ENCODE measurements around the gene SPOCK2. TPM values are rescaled to one million over a fixed set of nuclear protein-coding genes. Genes with fewer than 3 reads are reported as not detected.

SPOCK2 gene
- total and polyA plus RNA-seq, 3 experiments from 2014 or later = 63.0 to 202 (median 69.2) TPM

DNA sequence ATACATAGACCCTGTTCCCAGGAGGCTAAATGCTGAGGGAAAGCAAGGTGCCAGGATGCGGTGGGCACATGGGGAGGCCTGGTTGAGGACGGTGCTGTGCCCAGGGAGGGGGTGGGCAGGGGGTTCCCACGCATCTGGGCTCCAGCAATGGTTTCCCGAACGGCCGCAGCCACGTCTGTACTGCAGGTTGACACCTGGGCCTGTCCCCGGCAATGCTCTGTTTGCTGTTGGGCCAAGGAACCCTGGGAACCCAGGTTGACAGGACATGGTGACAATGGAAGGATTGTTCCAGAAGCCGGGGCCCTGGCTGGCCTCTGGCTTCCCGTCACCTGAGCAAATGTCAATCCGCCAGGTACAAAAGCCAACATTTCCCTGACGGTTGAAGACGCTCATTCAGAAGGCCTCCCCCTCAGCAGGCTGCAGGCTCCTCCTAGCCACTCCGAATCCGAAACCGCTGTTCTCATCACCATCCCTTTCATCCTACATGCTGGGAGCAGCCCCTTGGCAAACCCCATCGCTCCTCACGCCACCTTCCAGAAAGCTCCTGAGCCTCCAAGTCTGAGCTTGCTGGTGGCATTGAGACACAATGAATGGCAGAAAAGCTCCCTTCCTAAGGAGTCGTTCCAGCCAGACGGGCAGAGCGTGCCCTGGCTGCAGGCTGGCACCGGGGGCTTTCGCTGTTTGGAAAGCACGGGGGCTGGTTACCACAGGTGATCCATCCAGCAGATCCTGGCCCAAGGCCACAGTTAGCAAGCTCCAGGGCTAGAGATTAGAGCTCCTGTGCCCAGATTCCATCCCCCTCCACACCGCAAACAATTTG lies 31.2 kb downstream of the SPOCK2 start:
- H3K4me1 Mint-ChIP-seq = peaks cover 19 to 38% (median 21%) of the 10 kb centered on the region in 3 donors
- CTCF ChIA-PET = interaction anchor here (1.0 to 3.7 kb wide), 3 partner anchors 9 to 280 kb away, joined by 3 to 37 read pairs (median 5); no protein-coding TSS in a partner anchor
- peak overlapping the region in 4 of 8 donors; percentile 26 to 85 (median 56) for H3K27ac Mint-ChIP-seq

DNA sequence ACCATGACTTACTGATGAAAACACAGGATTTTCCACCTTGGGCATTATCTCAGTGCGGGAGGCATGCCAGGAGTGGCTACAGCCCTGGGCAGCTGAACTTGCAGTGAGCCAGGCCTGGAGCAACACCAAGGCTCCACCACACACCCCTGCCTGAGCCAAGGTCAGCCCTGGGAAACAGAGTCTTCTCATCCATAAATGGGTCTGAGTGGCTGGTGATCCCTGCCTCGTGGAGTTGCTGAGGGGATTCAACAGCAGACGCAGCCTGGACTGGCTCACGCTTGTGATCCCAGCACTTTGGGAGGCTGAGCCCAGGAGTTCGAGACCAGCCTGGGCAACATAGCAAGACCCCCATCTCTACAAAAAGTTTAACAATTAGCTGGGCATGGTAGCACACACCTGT lies 32.2 kb downstream of the SPOCK2 start:
- Mint-ChIP-seq H3K4me1 (peaks cover 14 to 28% (median 21%) of the 10 kb centered on the region in 3 donors), H3K36me3 (peaks cover 0 to 7% (median 1%) of the 10 kb centered on the region in 3 donors), H3K27me3 (peaks cover 0 to 6% of the 10 kb centered on the region in 2 donors), H3K4me3 (no peak overlapping the region), H3K27ac (peak overlapping the region in 1 of 8 donors; percentile 66), H3K9me3 (peaks cover 0 to 2% (median 0%) of the 10 kb centered on the region in 5 donors)
- no peaks in the 10 kb centered on the region for H3K27me3 ChIP-seq (ENCODE audit: insufficient read depth, low read length, poor library complexity, severe bottlenecking)
- H3K36me3 ChIP-seq (ENCODE audit: insufficient read depth, low read length) = no peaks in the 10 kb centered on the region
- ChIA-PET CTCF (no interaction called here), POLR2A (interaction anchor here (0.9 kb wide), 1 partner anchor 14 kb away, joined by 3 read pairs; no protein-coding TSS in a partner anchor)
- H3K27ac ChIP-seq (ENCODE audit: low read depth, low read length) = no peak overlapping the region
- no peaks in the 10 kb centered on the region for H3K4me1 ChIP-seq (ENCODE audit: insufficient read depth, low read length)
- no peaks in the 10 kb centered on the region for H3K9me3 ChIP-seq (ENCODE audit: low read length)
- no peak for DNase-seq
- no peak overlapping the region for H3K4me3 ChIP-seq (ENCODE audit: low read length)

More for the DNA sequence above, 31.2 kb downstream of the SPOCK2 start:
- peak overlapping the region in 2 of 7 donors; percentile 6 to 68 for H3K4me3 Mint-ChIP-seq
- Histone ChIP-seq H3K27me3 (ENCODE audit: insufficient read depth, low read length, poor library complexity, severe bottlenecking) (no peaks in the 10 kb centered on the region), H3K27ac (ENCODE audit: low read depth, low read length) (no peak overlapping the region), H3K4me3 (ENCODE audit: low read length) (no peak overlapping the region), H3K4me1 (ENCODE audit: insufficient read depth, low read length) (no peaks in the 10 kb centered on the region), H3K9me3 (ENCODE audit: low read length) (no peaks in the 10 kb centered on the region), H3K36me3 (ENCODE audit: insufficient read depth, low read length) (peaks cover 4% of the 10 kb centered on the region)
- POLR2A ChIA-PET = interaction anchor here (0.9 to 1.0 kb wide), 2 partner anchors 13 to 31 kb away, joined by 3 to 4 read pairs; partner anchors contain the start of gene SPOCK2
- H3K27me3 Mint-ChIP-seq = peaks cover 0 to 8% of the 10 kb centered on the region in 2 donors
- H3K36me3 Mint-ChIP-seq = peaks cover 0 to 17% (median 1%) of the 10 kb centered on the region in 3 donors
- no peak for DNase-seq
- peaks cover 0 to 2% (median 0%) of the 10 kb centered on the region in 5 donors for H3K9me3 Mint-ChIP-seq

DNA sequence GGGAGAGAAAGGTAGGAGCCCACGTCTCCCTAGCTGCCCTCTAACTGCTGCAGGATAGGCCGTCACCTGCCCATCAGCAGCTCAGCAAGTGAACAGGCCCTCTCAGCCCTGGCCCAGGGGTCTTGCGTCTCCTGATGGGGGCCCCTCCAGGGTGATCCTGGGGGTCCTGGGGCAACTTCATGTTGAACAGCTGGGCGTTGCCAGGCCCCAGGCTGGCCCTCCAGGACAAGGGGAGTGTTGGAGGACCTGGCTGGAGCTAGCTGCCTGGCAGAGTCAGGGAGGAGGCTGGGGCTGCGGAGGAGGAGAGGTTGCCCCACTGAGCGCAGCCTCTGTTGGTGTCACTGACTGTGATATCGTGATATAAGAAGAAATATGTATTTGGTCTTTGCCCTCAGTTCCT lies 34.7 kb downstream of the SPOCK2 start:
- DNase-seq = no peak
- H3K27me3 Mint-ChIP-seq = peaks cover 0 to 6% of the 10 kb centered on the region in 2 donors
- H3K27me3 ChIP-seq (ENCODE audit: insufficient read depth, low read length, poor library complexity, severe bottlenecking) = no peaks in the 10 kb centered on the region
- H3K27ac Mint-ChIP-seq = no peak overlapping the region
- H3K9me3 Mint-ChIP-seq = peaks cover 0 to 3% (median 0%) of the 10 kb centered on the region in 5 donors
- H3K9me3 ChIP-seq (ENCODE audit: low read length) = no peaks in the 10 kb centered on the region
- no peak overlapping the region for H3K4me3 Mint-ChIP-seq
- H3K36me3 ChIP-seq (ENCODE audit: insufficient read depth, low read length) = no peaks in the 10 kb centered on the region
- ChIA-PET POLR2A (no interaction called here), CTCF (interaction anchor here (1.0 kb wide), 1 partner anchor 18 kb away, joined by 3 read pairs; no protein-coding TSS in a partner anchor)
- peaks cover 5 to 6% (median 6%) of the 10 kb centered on the region in 3 donors for H3K4me1 Mint-ChIP-seq
- no peaks in the 10 kb centered on the region for H3K36me3 Mint-ChIP-seq
- H3K4me1 ChIP-seq (ENCODE audit: insufficient read depth, low read length) = no peaks in the 10 kb centered on the region
- H3K4me3 ChIP-seq (ENCODE audit: low read length) = no peak overlapping the region
- H3K27ac ChIP-seq (ENCODE audit: low read depth, low read length) = no peak overlapping the region

DNA sequence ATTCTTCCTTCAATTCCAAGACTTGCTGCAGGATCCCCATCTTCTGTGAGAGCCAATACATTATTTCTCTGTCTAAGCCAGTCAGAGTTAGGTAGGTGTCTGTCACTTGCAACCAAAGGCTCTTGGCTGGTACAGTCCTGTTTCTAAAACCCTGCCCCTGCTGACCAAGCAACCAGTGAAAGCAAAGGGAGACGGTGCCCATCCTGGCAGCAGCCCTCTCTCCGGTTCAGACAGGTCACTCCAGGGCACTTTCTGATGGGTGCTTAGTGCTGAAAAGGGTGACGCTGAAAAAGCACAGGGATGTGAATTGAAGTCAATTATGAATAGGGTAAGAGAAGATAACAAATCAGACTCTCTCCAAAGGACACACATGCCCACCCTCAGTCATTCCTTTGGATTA lies 37.5 kb downstream of the SPOCK2 start:
- Mint-ChIP-seq H3K27ac (no peak overlapping the region), H3K4me3 (no peak overlapping the region), H3K4me1 (peaks cover 6 to 8% (median 7%) of the 10 kb centered on the region in 3 donors), H3K36me3 (no peaks in the 10 kb centered on the region), H3K9me3 (peaks cover 0 to 3% (median 0%) of the 10 kb centered on the region in 5 donors), H3K27me3 (peaks cover 0 to 2% of the 10 kb centered on the region in 2 donors)
- H3K36me3 ChIP-seq (ENCODE audit: insufficient read depth, low read length) = no peaks in the 10 kb centered on the region
- H3K4me3 ChIP-seq (ENCODE audit: low read length) = no peak overlapping the region
- POLR2A ChIA-PET = no interaction called here
- no peaks in the 10 kb centered on the region for H3K9me3 ChIP-seq (ENCODE audit: low read length)
- no peaks in the 10 kb centered on the region for H3K27me3 ChIP-seq (ENCODE audit: insufficient read depth, low read length, poor library complexity, severe bottlenecking)
- no peak for DNase-seq
- no peak overlapping the region for H3K27ac ChIP-seq (ENCODE audit: low read depth, low read length)
- H3K4me1 ChIP-seq (ENCODE audit: insufficient read depth, low read length) = no peaks in the 10 kb centered on the region
- CTCF ChIA-PET = no interaction called here

- ChIA-PET CTCF (interaction anchor here (1.1 to 3.6 kb wide), 6 partner anchors 8 to 287 kb away, joined by 3 to 37 read pairs (median 8); no protein-coding TSS in a partner anchor), POLR2A (no interaction called here)
- Mint-ChIP-seq H3K9me3 (peaks cover 0 to 3% (median 0%) of the 10 kb centered on the region in 5 donors), H3K36me3 (no peaks in the 10 kb centered on the region), H3K4me3 (no peak overlapping the region), H3K27ac (no peak overlapping the region), H3K4me1 (peaks cover 6 to 8% (median 7%) of the 10 kb centered on the region in 3 donors), H3K27me3 (peaks cover 0 to 2% of the 10 kb centered on the region in 2 donors)
- DNase-seq = no peak
- Histone ChIP-seq H3K4me3 (ENCODE audit: low read length) (no peak overlapping the region), H3K27ac (ENCODE audit: low read depth, low read length) (no peak overlapping the region), H3K4me1 (ENCODE audit: insufficient read depth, low read length) (no peaks in the 10 kb centered on the region), H3K36me3 (ENCODE audit: insufficient read depth, low read length) (no peaks in the 10 kb centered on the region), H3K9me3 (ENCODE audit: low read length) (no peaks in the 10 kb centered on the region), H3K27me3 (ENCODE audit: insufficient read depth, low read length, poor library complexity, severe bottlenecking) (no peaks in the 10 kb centered on the region)
Observed at GRCh38 chr10:72049969-72050781, 38.2 kb downstream of the SPOCK2 start.

DNA sequence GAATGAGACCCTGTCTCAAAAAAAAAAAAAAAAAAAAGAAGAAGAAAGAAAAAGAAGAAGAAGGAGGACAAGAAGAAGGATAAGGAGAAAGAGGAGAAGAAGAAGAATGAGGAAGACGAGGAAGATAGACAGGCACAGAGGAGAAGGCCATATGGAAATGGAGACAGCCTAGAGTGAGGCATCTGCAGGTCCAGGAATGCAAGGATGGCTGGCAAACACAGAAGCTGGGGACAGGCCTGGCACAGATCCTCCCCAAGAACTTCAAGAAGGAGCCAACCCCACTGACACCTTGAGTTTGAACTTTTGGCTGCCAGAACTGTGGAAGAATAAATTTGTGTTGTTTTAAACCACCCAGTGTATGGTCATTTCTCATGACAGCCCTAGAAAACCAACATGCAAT lies 38.9 kb downstream of the SPOCK2 start:
- CTCF ChIA-PET = interaction anchor here (0.8 to 3.6 kb wide), 21 partner anchors 9 to 298 kb away, joined by 3 to 37 read pairs (median 5); partner anchors contain the start of genes ANAPC16 and ASCC1
- H3K36me3 Mint-ChIP-seq = no peaks in the 10 kb centered on the region
- H3K36me3 ChIP-seq (ENCODE audit: insufficient read depth, low read length) = no peaks in the 10 kb centered on the region
- peaks cover 6 to 8% (median 7%) of the 10 kb centered on the region in 3 donors for H3K4me1 Mint-ChIP-seq
- H3K9me3 Mint-ChIP-seq = peaks cover 0 to 3% (median 0%) of the 10 kb centered on the region in 5 donors
- H3K4me1 ChIP-seq (ENCODE audit: insufficient read depth, low read length) = no peaks in the 10 kb centered on the region
- H3K4me3 Mint-ChIP-seq = no peak overlapping the region
- POLR2A ChIA-PET = interaction anchor here (1.1 kb wide), 1 partner anchor 167 kb away, joined by 4 read pairs; the partner anchor contains the start of gene ASCC1
- no peak for DNase-seq
- no peak overlapping the region for H3K27ac ChIP-seq (ENCODE audit: low read depth, low read length)
- peak overlapping the region in 1 of 8 donors; percentile 55 for H3K27ac Mint-ChIP-seq
- no peaks in the 10 kb centered on the region for H3K9me3 ChIP-seq (ENCODE audit: low read length)
- H3K27me3 Mint-ChIP-seq = peaks cover 0 to 2% of the 10 kb centered on the region in 2 donors
- H3K4me3 ChIP-seq (ENCODE audit: low read length) = no peak overlapping the region
- H3K27me3 ChIP-seq (ENCODE audit: insufficient read depth, low read length, poor library complexity, severe bottlenecking) = no peaks in the 10 kb centered on the region

GRCh38 chr10:72048450-72049124 lies 39.8 kb downstream of the SPOCK2 start:
- Mint-ChIP-seq H3K4me3 (no peak overlapping the region), H3K36me3 (no peaks in the 10 kb centered on the region), H3K27ac (peak overlapping the region in 4 of 8 donors; percentile 44 to 84 (median 70)), H3K27me3 (peaks cover 0 to 2% of the 10 kb centered on the region in 2 donors), H3K4me1 (peaks cover 6 to 8% (median 7%) of the 10 kb centered on the region in 3 donors), H3K9me3 (peaks cover 0 to 3% (median 0%) of the 10 kb centered on the region in 5 donors)
- no peaks in the 10 kb centered on the region for H3K9me3 ChIP-seq (ENCODE audit: low read length)
- CTCF ChIA-PET = interaction anchor here (0.5 to 3.6 kb wide), 45 partner anchors 10 to 299 kb away, joined by 3 to 37 read pairs (median 4); partner anchors contain the start of genes ANAPC16 and ASCC1
- peak; percentile 73 to 90 (median 82) for DNase-seq
- H3K27ac ChIP-seq (ENCODE audit: low read depth, low read length) = no peak overlapping the region
- H3K27me3 ChIP-seq (ENCODE audit: insufficient read depth, low read length, poor library complexity, severe bottlenecking) = no peaks in the 10 kb centered on the region
- H3K36me3 ChIP-seq (ENCODE audit: insufficient read depth, low read length) = no peaks in the 10 kb centered on the region
- no peaks in the 10 kb centered on the region for H3K4me1 ChIP-seq (ENCODE audit: insufficient read depth, low read length)
- POLR2A ChIA-PET = interaction anchor here (1.0 to 1.3 kb wide), 4 partner anchors 10 to 289 kb away, joined by 3 to 6 read pairs (median 4); partner anchors contain the start of gene ASCC1
- H3K4me3 ChIP-seq (ENCODE audit: low read length) = no peak overlapping the region

Data from CD8-positive, alpha-beta memory T cell (primary cell).